ENCODE data around the gene ALDH1L2.

Gene ALDH1L2

DNA sequence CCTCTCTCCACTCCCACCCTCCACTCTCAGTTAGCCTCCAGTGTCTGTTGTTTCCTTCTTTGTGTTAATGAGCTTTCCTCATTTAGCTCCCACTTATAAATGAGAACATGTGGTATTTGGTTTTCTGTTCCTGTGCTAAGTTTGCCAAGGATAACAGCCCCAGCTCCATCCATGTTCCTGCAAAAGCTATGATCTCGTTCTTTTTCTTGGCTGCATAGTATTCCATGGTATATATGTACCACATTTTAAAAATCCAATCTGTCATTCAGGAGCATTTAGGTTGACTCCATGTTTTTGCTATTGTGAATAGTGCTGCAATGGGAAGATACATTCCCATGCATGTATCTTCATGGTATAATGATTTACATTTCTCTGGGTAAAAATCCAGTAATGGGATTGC lies 20.5 kb upstream of the ALDH1L2 start:
- Histone ChIP-seq H4K20me1 (ENCODE audit: insufficient read depth, low read length) (no peaks in the 10 kb centered on the region), H2AFZ (ENCODE audit: low read length) (no peak overlapping the region), H3K4me2 (ENCODE audit: low read length) (no peak overlapping the region), H3F3A (ENCODE audit: insufficient read depth, low read length) (no peaks in the 10 kb centered on the region), H3K9me3 (ENCODE audit: low read length) (no peaks in the 10 kb centered on the region), H3K9ac (ENCODE audit: low read length) (no peak overlapping the region), H3K79me2 (ENCODE audit: insufficient read depth, low read length) (peaks cover 16% of the 10 kb centered on the region), H3K27ac (ENCODE audit: low read depth, low read length, poor library complexity, severe bottlenecking) (no peak overlapping the region), H3K4me1 (ENCODE audit: insufficient read depth, low read length, severe bottlenecking) (peaks cover 9% of the 10 kb centered on the region), H3K27me3 (ENCODE audit: insufficient read depth, low read length) (no peaks in the 10 kb centered on the region), H3K4me3 (ENCODE audit: low read depth, low read length, poor library complexity, severe bottlenecking) (no peak overlapping the region), H3K9me2 (ENCODE audit: low read depth, low read length) (no peaks in the 10 kb centered on the region), H3K36me3 (ENCODE audit: insufficient read depth, low read length) (no peaks in the 10 kb centered on the region)
- no peak for TF ChIP-seq EZH2 (IDR thresholded peaks at IDR 0.05; ENCODE audit: borderline replicate concordance, low read length)
- TF ChIP-seq, protein P1, sequence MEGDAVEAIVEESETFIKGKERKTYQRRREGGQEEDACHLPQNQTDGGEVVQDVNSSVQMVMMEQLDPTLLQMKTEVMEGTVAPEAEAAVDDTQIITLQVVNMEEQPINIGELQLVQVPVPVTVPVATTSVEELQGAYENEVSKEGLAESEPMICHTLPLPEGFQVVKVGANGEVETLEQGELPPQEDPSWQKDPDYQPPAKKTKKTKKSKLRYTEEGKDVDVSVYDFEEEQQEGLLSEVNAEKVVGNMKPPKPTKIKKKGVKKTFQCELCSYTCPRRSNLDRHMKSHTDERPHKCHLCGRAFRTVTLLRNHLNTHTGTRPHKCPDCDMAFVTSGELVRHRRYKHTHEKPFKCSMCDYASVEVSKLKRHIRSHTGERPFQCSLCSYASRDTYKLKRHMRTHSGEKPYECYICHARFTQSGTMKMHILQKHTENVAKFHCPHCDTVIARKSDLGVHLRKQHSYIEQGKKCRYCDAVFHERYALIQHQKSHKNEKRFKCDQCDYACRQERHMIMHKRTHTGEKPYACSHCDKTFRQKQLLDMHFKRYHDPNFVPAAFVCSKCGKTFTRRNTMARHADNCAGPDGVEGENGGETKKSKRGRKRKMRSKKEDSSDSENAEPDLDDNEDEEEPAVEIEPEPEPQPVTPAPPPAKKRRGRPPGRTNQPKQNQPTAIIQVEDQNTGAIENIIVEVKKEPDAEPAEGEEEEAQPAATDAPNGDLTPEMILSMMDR (IDR thresholded peaks at IDR 0.05; ENCODE audit: low read length): no peak

DNA sequence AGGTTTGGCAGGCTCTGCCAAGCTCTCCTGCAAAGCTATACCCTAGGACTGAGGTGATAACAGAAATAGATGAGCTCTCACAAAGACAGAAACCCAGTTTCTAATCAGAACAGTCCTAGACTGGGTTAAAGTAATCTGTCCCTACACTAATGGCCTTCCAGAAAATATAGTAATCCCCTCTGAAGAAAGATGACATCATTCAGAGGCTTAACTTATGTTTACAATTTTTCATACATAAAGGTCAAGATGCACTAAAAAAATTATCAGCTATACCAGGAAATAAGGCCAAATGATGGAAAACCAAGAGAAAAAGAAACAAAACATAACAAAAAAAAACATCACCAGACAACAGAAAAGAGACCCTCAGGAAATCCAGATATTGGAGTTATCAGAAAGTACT lies 18.4 kb upstream of the ALDH1L2 start:
- Histone ChIP-seq H3K9me2 (ENCODE audit: low read depth, low read length) (no peaks in the 10 kb centered on the region), H4K20me1 (ENCODE audit: insufficient read depth, low read length) (no peaks in the 10 kb centered on the region), H3K4me1 (ENCODE audit: insufficient read depth, low read length, severe bottlenecking) (peaks cover 6% of the 10 kb centered on the region), H3F3A (ENCODE audit: insufficient read depth, low read length) (no peaks in the 10 kb centered on the region), H3K4me2 (ENCODE audit: low read length) (no peak overlapping the region), H3K79me2 (ENCODE audit: insufficient read depth, low read length) (no peaks in the 10 kb centered on the region), H3K9ac (ENCODE audit: low read length) (no peak overlapping the region), H3K27ac (ENCODE audit: low read depth, low read length, poor library complexity, severe bottlenecking) (no peak overlapping the region), H3K36me3 (ENCODE audit: insufficient read depth, low read length) (no peaks in the 10 kb centered on the region), H3K4me3 (ENCODE audit: low read depth, low read length, poor library complexity, severe bottlenecking) (no peak overlapping the region), H3K9me3 (ENCODE audit: low read length) (no peaks in the 10 kb centered on the region), H2AFZ (ENCODE audit: low read length) (no peak overlapping the region), H3K27me3 (ENCODE audit: insufficient read depth, low read length) (no peaks in the 10 kb centered on the region)
- TF ChIP-seq EZH2 (IDR thresholded peaks at IDR 0.05; ENCODE audit: borderline replicate concordance, low read length): no peak
- TF ChIP-seq, protein P1 (IDR thresholded peaks at IDR 0.05; ENCODE audit: low read length): no peak

DNA sequence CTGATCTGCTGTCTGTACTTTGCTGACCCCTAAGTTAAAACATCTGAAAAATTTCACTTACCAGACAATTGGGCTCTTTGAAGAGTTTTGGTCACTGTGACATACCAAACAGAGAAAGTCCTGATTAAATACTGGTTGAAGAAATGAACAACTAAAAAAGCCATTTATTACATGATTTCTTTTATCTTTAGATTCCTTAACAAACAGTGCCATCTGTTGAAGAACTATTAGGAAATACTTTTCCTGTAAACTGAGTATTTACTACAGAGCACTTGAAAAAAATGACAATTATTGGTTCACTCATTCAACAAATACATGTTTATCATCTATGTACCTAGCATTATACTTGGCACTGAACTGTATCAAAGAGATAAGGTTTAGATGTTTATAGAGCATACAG lies 16.7 kb upstream of the ALDH1L2 start:
- H2AFZ ChIP-seq (ENCODE audit: low read length): no peak overlapping the region
- H3K79me2 ChIP-seq (ENCODE audit: insufficient read depth, low read length): no peaks in the 10 kb centered on the region
- no peaks in the 10 kb centered on the region for H3K27me3 ChIP-seq (ENCODE audit: insufficient read depth, low read length)
- no peak overlapping the region for H3K9ac ChIP-seq (ENCODE audit: low read length)
- no peak overlapping the region for H3K4me2 ChIP-seq (ENCODE audit: low read length)
- no peak overlapping the region for H3K4me3 ChIP-seq (ENCODE audit: low read depth, low read length, poor library complexity, severe bottlenecking)
- H3K9me2 ChIP-seq (ENCODE audit: low read depth, low read length): no peaks in the 10 kb centered on the region
- no peak for TF ChIP-seq EZH2 (IDR thresholded peaks at IDR 0.05; ENCODE audit: borderline replicate concordance, low read length)
- TF ChIP-seq, protein P1 (IDR thresholded peaks at IDR 0.05; ENCODE audit: low read length): no peak
- H3K4me1 ChIP-seq (ENCODE audit: insufficient read depth, low read length, severe bottlenecking): no peaks in the 10 kb centered on the region
- no peaks in the 10 kb centered on the region for H3F3A ChIP-seq (ENCODE audit: insufficient read depth, low read length)
- H3K9me3 ChIP-seq (ENCODE audit: low read length): no peaks in the 10 kb centered on the region
- no peaks in the 10 kb centered on the region for H3K36me3 ChIP-seq (ENCODE audit: insufficient read depth, low read length)
- no peak overlapping the region for H3K27ac ChIP-seq (ENCODE audit: low read depth, low read length, poor library complexity, severe bottlenecking)
- H4K20me1 ChIP-seq (ENCODE audit: insufficient read depth, low read length): no peaks in the 10 kb centered on the region
